HG03558 (cell line): ENCODE results near the gene SV2C.
"Not testable (repeated sequence)": the region's sequence is repeated elsewhere in the genome, so short reads cannot be mapped to it uniquely, and the experiment has no call there.

Experiments used
- ATAC-seq: cut with Tn5 transposase; IDR thresholded peaks from one replicate; pipeline ENCODE4 v1.9.1; 2021; ENCODE audit warnings: moderate number of reproducible peaks; ENCODE audit not compliant: unreplicated experiment; ENCODE audit errors: extremely low read depth

The SV2C gene

GRCh38 chr5:76331126-76331525 is 247.9 kb downstream of the SV2C start:
- ATAC-seq: no peak

- no peak for ATAC-seq
These were observed 248.9 kb downstream of the SV2C start for GRCh38 chr5:76332102-76332501.

DNA sequence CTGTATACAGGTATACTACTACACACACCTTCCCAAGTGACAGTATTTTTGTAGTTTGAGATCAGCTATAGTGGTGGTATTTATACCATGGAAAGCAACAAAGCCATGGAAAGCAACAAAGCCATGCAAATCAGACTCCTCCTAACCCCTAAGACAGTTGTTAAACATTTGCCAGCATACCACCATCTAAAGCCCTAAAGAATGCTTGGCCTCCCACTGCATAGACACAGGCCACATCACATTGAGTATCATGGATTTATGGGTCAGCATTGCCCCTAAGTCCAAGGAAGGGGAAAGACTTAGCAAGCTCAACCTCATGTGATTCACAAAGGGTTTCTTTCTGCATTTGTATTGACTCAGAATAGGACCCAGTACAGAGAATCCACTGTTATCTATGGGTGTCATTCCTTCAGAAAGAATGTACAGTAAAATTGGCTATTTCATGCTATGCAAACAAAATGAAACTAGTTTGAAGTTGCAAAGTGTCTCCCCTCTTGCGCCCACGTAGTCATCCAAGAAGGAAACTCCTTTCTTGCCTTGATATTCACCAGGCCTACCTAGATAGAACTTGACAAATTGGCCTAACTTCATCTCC is 249.5 kb downstream of the SV2C start:
- no peak for ATAC-seq

DNA sequence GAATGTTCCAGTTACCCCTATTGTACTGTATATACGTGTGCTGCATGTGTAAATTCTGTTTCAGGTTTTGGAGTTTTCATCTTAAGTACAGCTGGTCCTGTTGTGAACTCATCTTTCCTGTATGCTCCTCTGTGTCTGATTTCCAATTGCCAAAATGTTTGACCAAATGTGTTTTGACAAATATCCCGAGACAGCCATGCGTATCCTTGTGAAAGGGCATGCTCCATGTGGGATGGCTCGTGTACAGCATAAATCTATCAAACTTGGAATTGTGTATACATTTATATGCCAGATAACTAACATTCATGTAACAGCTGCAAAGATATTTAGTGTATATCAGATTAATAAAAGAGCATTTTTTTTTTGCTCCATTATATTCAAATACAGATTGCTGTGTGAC is 250.4 kb downstream of the SV2C start:
- ATAC-seq: no peak

- no peak for ATAC-seq
These were observed 251.4 kb downstream of the SV2C start for GRCh38 chr5:76334574-76334973.

DNA sequence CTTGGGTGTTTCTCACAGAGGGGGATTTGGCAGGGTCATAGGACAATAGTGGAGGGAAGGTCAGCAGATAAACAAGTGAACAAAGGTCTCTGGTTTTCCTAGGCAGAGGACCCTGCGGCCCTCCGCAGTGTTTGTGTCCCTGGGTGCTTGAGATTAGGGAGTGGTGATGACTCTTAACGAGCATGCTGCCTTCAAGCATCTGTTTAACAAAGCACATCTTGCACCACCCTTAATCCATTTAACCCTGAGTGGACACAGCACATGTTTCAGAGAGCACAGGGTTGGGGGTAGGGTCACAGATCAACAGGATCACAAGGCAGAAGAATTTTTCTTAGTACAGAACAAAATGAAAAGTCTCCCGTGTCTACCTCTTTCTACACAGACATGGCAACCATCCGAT is 252.3 kb downstream of the SV2C start:
- ATAC-seq: not testable (repeated sequence)

GRCh38 chr5:76336253-76336809 is 253.1 kb downstream of the SV2C start:
- not testable (repeated sequence) for ATAC-seq

DNA sequence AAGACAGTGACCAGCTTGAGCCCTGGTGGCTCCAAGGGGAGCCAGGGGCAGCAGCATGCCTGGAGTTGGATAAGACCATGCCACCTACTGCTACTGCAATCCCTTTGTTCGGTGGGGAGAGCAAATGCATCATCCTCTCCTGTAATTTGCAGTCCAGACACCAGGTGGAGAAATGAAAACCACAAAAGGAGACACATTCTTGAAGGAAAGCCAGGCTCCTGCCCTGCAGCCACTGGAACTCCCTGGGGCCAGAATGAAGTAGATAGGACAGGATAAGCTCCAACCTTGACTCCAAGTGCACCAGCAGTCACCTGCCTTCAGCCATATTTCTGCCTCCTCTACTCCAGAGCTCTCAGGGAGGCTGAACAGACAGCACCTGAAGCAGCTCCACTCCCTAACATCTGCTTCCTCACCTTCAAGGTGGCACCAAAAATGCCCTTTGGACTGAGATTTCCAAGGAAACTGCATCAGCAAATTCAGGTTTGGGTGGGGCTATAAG is 254.8 kb downstream of the SV2C start:
- ATAC-seq: no peak

GRCh38 chr5:76339919-76340318 is 256.7 kb downstream of the SV2C start:
- ATAC-seq: no peak

DNA sequence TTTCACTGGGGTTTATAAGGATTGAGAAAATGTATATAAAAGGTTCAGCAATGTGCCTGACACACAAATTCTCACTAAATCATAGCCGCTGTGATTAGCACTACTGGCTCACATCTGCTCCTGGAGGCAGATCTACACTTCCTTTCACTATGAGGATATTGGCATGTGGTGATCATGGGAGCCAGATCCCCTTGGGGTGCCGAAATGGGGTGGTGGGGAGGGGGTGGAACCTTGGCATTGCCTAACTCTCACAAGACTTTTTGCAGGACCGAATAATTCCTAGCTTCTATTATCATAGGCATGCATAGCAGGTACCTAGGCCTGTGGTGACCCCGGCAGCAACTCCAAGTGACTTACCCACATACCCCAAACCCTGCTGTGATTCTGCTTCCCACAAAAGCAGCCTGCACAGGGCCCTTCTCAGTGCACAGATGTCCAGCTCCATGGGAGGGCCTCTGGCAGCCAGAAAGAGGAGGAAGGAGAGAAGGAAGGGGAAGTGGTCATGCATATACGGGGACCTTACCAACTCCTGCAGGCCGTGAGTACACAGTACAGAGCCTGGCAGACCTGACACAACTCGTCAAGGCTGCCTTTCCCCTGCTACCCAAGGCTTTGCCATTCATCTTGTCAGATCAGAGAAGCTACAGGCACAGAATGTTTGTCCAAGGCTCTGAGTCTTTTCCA is 258.6 kb downstream of the SV2C start:
- ATAC-seq: no peak

DNA sequence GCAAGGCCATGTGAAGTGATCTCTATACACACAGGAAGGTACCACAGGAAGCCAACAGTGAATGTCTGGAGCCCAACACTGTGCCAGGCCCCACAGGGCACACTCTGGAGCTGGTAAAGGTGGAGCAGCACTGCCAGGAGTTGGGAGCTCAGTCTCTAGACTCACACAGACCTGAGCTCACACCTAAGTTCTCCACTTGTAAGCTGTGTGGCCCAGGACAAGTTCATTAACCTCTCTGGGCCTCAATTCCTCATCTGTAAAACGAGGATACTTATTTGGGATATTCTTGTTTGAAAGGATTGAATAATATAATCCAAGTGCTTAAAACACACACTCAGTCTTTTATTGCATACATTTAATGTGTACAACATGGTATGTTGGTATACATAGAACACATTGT is 259.3 kb downstream of the SV2C start:
- no peak for ATAC-seq

- ATAC-seq: no peak
These were observed 262.4 kb downstream of the SV2C start for GRCh38 chr5:76345582-76345981.

DNA sequence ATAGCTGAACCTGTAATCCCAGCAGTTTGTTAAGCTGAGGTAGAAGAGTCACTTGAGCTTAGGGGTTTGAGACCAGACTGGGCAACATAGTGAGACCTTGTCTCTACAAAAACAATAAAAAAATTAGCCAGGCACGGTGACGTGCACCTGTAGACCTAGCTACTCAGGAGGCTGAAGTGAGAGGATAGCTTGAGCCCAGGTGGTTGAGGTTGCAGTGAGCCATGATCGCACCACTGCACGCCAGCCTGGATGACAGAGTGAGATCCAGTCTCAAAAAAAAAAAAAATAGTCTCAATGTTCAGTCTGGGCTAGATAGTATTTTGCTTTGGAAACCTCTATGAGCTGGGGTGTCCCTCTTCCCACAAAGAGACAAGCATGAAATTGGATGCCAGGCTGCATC is 268.0 kb downstream of the SV2C start:
- no peak for ATAC-seq

DNA sequence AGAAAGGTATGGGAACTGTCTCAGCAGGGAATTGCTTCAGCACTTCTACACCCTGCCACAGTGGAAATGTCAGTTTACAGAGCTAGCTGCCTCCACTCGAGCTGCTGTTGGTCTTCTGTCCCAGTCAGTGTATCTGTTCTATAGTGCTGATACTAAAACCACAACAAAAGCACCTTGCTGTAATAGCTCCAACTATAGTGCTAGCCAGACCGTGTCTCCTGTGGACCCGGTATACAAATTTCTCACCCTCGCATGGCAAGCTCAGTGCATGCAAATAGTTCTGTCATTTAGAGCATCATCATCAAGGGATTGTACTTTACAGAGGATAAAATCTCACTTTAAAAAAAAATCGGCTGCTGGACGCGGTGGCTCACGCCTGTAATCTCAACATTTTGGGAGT is 268.4 kb downstream of the SV2C start:
- peak; percentile 99 for ATAC-seq

DNA sequence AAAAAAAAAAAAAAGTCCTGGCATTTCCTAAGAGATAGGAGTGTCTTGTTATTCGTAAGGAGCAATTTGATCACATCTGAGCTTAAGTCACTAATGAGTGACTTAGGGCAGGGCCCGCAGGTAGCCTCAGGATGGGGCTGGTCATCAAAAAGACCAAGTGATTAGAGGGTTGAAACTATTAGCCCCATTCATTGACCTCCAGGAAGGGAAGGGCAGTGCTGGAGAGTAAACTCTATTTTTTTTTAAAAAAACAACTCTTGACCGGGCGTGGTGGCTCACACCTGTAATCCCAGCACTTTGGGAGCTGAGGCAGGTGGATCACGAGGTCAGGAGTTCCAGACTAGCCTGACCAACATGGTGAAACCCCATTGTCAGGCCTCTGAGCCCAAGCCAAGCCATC is 273.7 kb downstream of the SV2C start:
- ATAC-seq: no peak

DNA sequence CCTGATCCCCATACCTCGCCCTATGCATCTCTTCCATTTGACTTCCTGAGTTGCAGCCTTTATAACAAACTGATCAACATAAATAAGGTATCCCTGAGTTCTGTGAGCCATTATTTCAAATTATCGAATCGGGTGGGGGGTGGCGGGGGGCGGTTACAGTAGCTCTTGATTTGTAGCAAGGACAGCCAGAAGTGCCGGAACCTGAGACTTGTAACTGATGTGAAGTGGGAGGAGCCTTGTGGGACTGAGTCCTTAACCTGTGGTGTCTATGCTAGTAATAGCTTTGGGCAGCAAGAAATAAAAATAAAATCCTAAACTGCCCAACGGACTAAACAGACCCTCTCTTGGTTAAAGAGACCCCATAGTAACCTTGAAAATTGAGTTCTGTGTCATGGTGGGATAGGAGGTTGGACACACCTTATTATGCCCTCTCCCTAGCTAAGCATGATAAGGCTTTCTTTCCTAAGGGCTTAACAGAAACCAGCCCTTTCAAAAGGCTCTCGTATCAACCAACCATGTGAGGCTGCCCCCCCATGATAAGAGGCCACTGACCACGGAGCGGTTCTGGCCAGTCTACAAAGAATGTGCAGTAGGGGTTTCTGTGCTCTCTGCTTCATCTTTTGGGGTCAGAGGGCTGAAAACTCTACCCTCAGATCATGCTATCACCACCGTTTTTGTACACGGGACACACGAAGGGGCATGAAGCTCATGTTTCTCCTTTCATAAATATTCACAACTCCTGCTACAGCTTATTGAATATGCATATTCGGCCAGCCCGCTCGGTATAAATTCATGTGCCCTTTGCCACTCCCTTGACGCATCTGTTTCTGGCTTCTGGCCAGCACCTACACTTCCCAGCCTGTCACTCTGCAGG is 280.4 kb downstream of the SV2C start:
- no peak for ATAC-seq

DNA sequence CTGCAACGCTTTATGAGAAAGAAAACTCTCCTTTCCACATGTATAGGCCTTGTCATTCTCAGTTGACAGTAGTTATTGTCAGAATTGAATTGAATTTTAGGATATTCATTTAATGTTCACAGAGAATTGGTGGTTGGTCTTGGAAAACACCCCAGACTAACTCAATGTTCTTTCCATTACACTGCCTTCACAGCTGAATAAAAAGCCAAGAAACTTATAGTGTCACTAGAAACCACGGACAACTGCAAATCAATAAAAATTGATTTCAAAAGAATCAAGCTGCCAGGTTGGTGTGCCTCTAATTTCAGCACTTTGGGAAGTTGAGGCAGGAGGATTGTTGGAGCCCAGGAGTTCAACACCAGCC is 281.0 kb downstream of the SV2C start:
- ATAC-seq: no peak

DNA sequence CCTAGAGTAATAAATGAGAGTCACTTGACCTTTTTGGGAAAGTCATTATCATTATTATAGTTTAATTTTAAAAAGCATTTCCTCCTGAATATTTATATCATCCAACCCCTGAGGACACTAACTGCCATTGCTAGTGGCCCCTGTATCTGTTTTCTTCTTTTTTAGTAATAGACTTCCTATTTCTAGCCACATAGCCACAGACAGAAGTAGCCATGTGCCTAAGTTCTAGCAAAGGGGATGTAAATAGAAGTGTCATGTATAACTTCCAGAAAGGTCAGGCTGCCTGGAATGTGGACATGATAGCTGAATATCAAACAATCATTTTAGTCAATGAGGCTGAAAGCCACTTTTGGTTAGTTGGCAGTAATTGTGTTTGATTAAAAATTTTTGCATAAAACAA is 282.4 kb downstream of the SV2C start:
- ATAC-seq: no peak

DNA sequence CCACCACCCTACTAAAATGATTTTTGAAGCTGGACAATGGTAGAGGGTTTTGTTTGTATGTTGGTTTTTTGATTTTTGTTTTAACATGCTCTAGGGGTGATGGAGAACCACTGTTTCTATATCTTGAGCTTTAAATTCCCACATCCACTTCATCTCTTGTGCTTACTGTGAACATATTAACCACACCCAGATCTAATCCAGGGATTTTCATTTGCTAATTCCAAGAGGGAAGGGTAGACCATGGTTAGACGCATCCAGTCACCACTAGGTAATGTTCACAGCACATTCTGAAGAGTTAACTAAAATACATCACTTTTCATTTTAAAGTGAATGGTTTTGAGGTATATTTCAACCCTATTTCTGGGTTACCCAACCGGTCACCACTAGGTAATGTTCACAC is 283.4 kb downstream of the SV2C start:
- no peak for ATAC-seq

DNA sequence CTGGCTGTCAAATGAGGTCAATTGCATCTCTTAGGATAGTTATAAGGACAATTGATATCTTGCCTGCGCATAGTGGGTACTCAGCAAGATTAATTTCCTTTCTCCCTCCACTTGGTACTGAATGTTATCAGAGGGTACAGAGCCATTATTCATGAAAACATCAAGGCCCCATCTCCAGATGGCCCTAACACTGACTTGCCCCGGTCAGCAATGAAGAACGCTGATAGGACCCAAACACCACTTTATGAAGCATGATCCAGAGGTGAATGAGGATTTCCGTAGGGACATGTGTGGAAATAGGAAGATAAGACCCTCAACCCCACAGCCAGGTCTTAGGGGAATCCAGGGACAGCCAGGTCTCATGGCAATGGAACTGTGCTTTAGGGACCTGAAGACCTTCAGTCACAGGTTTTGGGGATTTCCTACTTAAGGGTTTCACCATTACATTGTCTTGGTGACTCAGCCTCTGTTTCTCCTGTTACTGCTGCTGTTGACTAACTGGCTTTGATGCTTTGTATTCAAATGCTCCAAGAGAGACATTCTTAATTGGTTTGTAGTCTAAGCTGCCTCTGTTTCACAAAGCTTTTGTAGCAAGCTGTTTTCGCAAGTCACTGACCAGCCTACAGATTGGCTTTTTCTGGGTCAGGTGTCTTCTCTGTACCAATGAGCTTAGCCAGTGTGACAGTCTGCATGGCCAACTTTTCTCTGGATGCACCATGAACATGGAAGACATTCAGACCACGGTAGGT is 284.6 kb downstream of the SV2C start:
- peak; percentile 50 for ATAC-seq
